GM21717 (cell line): Measurements from ENCODE around the gene LHFPL3.
"Not testable (repeated sequence)": the region's sequence is repeated elsewhere in the genome, so short reads cannot be mapped to it uniquely, and the experiment has no call there.

Source experiments
- ATAC-seq: cut with Tn5 transposase; IDR thresholded peaks from one replicate; pipeline ENCODE4 v1.9.1; 2021; ENCODE audit warnings: mild to moderate bottlenecking, moderate library complexity; ENCODE audit not compliant: unreplicated experiment

The LHFPL3 gene

DNA sequence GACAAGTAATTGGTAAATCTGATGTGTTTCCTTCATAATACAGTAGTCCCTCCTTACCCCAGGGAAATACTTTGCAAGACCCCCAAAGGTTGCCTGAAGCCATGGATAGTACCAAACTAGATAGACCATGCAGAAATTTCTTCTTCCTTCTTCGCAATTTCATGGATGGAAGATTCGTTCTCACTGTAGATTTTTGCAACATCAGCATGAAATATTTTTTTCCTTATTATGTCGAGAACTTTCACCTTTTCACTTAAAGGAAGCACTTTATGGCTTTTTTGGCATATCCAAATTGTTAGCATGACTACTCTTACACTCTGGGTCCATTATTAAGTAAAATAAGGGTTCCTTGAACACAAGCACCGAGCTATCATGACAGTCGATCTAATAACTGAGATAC, 333.2 kb downstream of the LHFPL3 start:
- no peak for ATAC-seq

DNA sequence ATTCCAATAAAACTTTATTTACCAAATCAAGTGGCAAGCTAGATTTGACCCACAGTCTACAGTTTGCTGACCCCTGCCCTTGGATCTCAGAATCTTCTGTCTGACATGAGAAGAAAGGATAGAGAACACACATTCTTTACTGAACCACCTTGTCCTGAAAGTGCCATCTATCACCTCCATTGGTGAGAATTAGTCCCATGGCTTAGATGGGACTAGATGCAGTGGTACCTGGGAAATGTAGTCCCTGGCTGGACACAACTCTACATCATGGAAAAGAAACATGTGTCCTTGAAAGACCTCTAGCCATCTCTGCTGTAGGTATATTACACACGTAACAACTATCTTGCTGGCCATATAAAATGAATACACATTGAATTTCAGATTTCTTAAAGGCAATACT, 336.2 kb downstream of the LHFPL3 start:
- ATAC-seq, result no peak

- no peak for ATAC-seq
These were observed 349.2 kb downstream of the LHFPL3 start for GRCh38 chr7:104677587-104677986.

DNA sequence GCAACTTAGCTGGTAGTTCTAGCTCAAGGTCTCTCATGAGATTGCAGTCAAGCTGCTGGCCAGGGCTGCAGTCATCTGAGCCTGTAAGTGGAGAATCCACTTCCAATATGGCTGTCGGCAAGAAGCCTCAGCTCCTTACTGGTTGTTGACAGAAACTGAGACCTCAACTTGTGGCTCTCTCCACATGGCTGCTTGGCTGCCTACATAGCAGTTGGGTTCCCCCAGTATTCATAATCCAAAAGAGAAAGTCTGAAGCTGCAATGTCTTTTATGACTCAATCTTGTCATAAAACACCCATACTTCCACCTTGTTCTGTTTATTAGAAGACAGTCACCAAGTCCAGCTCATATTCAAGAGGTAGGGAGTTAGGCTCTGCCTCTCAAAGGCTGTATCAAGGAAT, 350.7 kb downstream of the LHFPL3 start:
- no peak for ATAC-seq

GRCh38 chr7:104686286-104686685, 357.9 kb downstream of the LHFPL3 start:
- ATAC-seq, result no peak

GRCh38 chr7:104694710-104695109, 366.3 kb downstream of the LHFPL3 start:
- ATAC-seq, result no peak

DNA sequence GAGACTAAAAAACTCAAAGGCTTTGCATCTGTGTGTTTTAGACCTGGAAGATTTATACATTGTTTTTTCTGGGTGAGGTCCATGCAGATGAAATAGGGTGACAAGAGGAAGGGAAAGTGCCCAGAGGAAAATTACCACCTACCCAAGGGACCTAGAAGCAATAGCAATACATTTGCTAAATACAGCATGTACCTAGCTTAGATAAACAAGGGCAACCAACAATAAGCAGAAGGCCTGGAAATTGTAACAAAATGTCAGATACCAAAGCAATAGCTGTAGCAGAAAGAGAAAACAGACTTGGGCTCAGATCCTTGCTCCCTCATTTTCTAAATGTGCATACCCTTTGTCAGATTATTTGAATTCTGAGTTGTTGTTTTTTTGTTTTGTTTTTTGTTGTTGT, 367.2 kb downstream of the LHFPL3 start:
- ATAC-seq, result no peak

DNA sequence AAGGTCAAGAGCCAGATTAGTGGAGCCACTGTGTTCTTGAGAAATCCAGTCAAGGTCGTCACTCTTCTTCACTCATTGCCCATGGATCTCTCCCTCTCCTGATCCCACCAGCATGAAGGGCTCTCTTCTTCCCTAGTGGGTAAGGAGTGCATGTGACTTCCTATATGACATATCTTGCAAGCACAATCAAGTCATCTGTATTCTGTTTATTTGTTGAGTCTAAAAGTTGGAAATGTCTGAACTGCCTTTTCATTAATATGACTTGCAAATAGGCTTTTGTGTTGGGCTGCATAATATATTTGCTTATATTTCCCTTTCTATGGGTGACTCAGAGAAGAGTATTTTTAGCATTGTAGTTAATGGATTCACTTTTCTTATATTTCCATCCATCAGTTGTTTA, 371.9 kb downstream of the LHFPL3 start:
- no peak for ATAC-seq

GRCh38 chr7:104721027-104721426, 392.6 kb downstream of the LHFPL3 start:
- not testable (repeated sequence) for ATAC-seq

GRCh38 chr7:104723001-104723400, 394.6 kb downstream of the LHFPL3 start:
- no peak for ATAC-seq

DNA sequence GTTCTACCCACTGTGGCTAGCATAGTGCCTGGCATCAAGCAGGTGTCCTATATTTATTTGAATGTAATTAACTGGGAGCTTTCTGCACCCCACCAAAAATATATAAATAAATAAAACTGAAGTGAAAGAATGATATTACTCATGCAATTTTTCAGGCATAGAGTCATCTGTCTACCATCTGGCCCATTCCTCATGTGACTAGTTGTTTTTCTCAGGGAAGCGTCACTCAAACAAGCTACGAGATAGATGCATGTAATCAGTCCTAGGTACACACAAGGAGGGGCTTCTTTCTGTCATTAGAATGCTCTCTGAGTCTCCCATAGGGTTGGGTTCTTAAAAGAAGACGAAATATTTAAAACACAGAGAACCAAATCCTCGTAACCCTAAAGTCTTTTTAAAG, 430.1 kb downstream of the LHFPL3 start:
- ATAC-seq, result no peak

DNA sequence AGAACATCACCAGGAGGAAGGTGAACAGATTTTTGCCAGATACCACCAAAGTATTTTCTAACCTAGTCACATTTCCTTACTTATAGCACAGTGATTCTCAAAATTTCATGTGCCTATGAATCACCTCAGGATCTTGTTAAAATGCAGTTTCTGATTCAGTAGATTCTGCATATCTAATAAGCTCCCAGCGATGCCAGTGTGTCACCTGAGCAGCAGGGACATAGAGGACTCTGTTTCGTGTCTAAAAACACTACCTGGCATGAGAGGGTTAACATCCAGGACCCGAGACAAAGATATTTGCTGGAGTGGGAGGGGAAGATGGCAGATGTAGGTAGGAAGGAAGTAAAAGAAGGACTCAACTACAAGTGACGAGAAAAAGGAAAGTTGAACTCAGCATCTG, 433.5 kb downstream of the LHFPL3 start:
- ATAC-seq, result no peak

DNA sequence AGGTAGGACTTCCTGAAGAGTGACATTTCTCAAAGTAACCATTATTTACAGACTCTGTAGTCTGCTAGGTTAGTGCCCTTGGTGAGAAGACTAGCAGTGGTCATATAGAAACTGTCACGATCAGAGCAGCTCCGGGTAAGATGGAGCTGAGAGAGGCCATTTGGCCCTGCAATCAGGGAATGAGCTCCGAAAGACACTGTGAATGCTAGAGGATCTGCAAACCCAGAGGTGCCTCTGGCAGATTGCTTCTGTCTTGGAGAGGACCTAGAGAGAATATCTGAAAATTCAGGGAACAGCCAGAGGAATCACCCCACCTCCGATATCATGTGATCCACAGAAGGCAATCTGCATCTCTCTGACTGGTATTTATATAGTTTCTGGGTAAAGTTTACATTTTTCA, 438.7 kb downstream of the LHFPL3 start:
- no peak for ATAC-seq

DNA sequence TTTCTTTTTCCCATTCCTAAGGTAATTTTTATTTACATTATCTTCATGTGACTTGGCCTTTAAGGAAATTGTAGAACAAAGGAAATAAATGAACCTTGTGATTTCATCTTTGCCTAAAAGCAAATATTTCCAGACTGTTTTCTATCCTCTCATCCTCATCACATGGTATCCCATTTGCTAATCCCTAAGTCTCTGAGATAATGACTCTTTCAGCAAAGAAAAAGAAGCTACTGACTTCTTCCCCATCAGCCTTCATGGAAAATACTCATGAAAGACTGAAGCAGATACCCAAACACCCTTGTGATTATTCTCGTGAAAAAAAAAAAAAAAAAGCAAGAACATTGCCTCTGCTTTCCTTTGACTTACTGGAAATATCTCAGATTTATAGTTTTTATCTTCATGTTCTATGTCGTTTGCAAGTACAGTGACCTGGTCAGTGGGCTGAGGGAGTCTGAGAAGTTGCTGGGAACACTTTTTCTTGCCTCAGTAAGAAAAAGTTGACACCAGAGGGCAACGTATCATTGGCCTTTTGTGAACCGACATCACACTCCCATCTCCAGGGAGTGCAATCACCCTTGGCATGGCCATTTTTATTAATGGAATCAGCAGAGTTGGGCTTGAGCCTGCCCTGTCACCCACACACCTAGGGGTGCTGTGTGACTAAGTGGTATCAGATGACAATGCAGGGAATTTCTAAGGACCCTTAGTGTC, 439.6 kb downstream of the LHFPL3 start:
- no peak for ATAC-seq

GRCh38 chr7:104772405-104773345, 444.3 kb downstream of the LHFPL3 start:
- no peak for ATAC-seq

- no peak for ATAC-seq
These were observed 445.4 kb downstream of the LHFPL3 start for GRCh38 chr7:104773796-104774195.

- ATAC-seq, result no peak
These were observed 447.1 kb downstream of the LHFPL3 start for GRCh38 chr7:104775531-104775930.

DNA sequence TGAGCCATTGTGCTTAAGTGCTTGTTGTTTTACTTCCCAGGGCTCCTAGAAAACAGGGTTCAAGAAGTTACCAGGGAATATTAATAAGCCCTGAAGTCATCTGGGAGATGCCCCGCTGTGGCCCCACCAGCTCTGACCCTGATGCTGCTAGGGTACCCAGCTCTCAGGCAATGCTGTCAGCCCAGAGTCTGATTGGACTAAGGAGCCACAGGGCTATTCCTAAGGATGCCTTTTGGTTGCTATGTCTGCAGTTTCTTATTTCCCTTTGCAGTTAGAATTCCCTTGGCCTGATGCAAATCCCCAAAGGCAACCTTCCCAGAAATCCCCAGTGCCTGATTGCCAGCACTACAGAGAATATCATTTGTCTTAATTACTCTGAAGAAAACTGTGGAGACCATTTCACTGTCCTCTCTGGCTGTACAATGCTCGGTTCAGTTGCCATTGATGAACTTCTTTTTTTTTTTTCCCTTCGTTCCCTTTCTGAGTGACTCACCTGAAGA, 448.9 kb downstream of the LHFPL3 start:
- ATAC-seq, result no peak

DNA sequence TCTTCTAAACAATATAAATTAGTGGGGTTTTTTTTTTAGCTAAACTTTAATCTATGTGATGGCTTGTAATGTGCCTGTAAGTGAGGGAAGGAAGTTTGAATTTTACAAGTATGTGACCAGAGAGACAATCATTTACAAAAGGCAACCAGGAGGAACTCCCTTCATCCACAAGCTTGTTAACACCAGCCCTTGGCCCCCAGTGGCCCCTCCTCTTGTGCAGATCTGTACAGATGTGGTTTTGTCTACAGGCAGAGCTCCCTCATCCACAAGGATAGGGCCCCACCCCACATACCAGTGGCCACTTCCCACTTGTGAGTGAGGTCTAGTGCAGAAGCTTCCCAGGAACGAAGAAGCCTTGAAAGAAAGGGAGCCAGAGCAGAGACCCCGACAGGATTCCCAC, 451.5 kb downstream of the LHFPL3 start:
- no peak for ATAC-seq

DNA sequence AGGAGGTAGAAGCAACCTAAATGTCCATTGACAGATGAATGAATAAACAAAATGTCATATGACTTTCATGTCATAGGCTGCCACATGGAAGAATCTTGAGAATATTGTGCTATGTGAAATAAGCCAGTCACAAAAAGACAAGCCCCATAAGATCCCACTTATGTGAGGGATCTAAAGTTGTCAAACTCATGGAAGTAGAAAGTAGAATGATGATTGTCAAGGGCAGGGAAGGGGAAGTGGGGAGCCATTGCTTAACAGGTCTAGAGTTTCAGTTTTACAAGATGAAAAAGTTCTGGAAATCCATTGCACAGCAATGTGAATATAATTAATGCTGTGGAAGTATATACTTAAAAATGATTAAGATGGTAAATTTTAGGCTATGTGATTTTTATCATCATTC, 456.3 kb downstream of the LHFPL3 start:
- no peak for ATAC-seq

GRCh38 chr7:104789780-104790179, 461.4 kb downstream of the LHFPL3 start:
- ATAC-seq, result no peak

GRCh38 chr7:104790440-104790839, 462.0 kb downstream of the LHFPL3 start:
- no peak for ATAC-seq
